ENCODE data around the gene PISD. TPM values are rescaled to one million over a fixed set of nuclear protein-coding genes. Genes with fewer than 3 reads are reported as not detected.
A peak's percentile ranks its signal among the peaks of the same experiment; 100 is the strongest.

PISD gene
- total RNA-seq, 1 experiment from 2014 or later = 58.7 TPM

- peaks cover 4% of the 10 kb centered on the region for H3K36me3 ChIP-seq (ENCODE audit: control insufficient read depth, insufficient read depth, low read length)
- no peak for TF ChIP-seq CTCF (IDR thresholded peaks at IDR 0.05; ENCODE audit: insufficient read depth in 1 of 2, low read depth in 1 of 2, low read length in 1 of 2, severe bottlenecking in 1 of 2, unreplicated experiment in 1 of 2)
- H3K9me3 Mint-ChIP-seq (ENCODE audit: unreplicated experiment) = no peaks in the 10 kb centered on the region
These were observed 45.6 kb downstream of the PISD start for GRCh38 chr22:31616315-31616980.

GRCh38 chr22:31615940-31616314 is 46.1 kb downstream of the PISD start:
- Histone ChIP-seq H3K9me3 (no peaks in the 10 kb centered on the region), H3K4me3 (ENCODE audit: low read depth, low read length) (no peak overlapping the region), H3K27me3 (replicated peaks; ENCODE audit: control insufficient read depth, insufficient read depth, low read length) (no peaks in the 10 kb centered on the region), H3K4me1 (peaks cover 13% of the 10 kb centered on the region), H3K36me3 (ENCODE audit: control insufficient read depth, insufficient read depth, low read length) (peaks cover 4% of the 10 kb centered on the region)
- intact Hi-C loops (cut with micrococcal nuclease; ENCODE audit: unreplicated experiment) = loop anchor here (5.0 kb wide), 2 partner anchors 39 to 54 kb away; no protein-coding TSS in a partner anchor
- peaks cover 72% of the 10 kb centered on the region for H3K36me3 Mint-ChIP-seq (ENCODE audit: insufficient read depth, unreplicated experiment)
- no peak for TF ChIP-seq CTCF (IDR thresholded peaks at IDR 0.05; ENCODE audit: insufficient read depth in 1 of 2, low read depth in 1 of 2, low read length in 1 of 2, severe bottlenecking in 1 of 2, unreplicated experiment in 1 of 2)
- BruUV-seq (replicated peaks) = no TSS peak
- no peaks in the 10 kb centered on the region for H3K27me3 Mint-ChIP-seq (ENCODE audit: insufficient read depth, unreplicated experiment)
- H3K27ac Mint-ChIP-seq (ENCODE audit: unreplicated experiment) = peak overlapping the region; percentile 25
- ChIA-PET POLR2A (interaction anchor here (0.6 kb wide), 1 partner anchor 15 kb away, joined by 3 read pairs; no protein-coding TSS in a partner anchor), CTCF (interaction anchor here (0.6 to 1.8 kb wide), 4 partner anchors 15 to 355 kb away, joined by 4 to 5 read pairs (median 4); no protein-coding TSS in a partner anchor)
- H3K4me3 Mint-ChIP-seq (ENCODE audit: unreplicated experiment) = no peak overlapping the region
- no peak for DNase-seq
- no peaks in the 10 kb centered on the region for H3K9me3 Mint-ChIP-seq (ENCODE audit: unreplicated experiment)
- no peaks in the 10 kb centered on the region for H3K4me1 Mint-ChIP-seq (ENCODE audit: low read depth, unreplicated experiment)

More at GRCh38 chr22:31616315-31616980, 45.6 kb downstream of the PISD start:
- ChIA-PET POLR2A (interaction anchor here (0.6 kb wide), 1 partner anchor 15 kb away, joined by 3 read pairs; no protein-coding TSS in a partner anchor), CTCF (interaction anchor here (0.6 to 1.8 kb wide), 6 partner anchors 14 to 354 kb away, joined by 3 to 5 read pairs (median 4); no protein-coding TSS in a partner anchor)
- no peak overlapping the region for H3K4me3 ChIP-seq (ENCODE audit: low read depth, low read length)
- peaks cover 13% of the 10 kb centered on the region for H3K4me1 ChIP-seq
- no peaks in the 10 kb centered on the region for H3K27me3 Mint-ChIP-seq (ENCODE audit: insufficient read depth, unreplicated experiment)
- no peak for DNase-seq
- peak overlapping the region; percentile 25 for H3K27ac Mint-ChIP-seq (ENCODE audit: unreplicated experiment)
- BruUV-seq (replicated peaks) = no TSS peak
- no peak overlapping the region for H3K4me3 Mint-ChIP-seq (ENCODE audit: unreplicated experiment)
- intact Hi-C loops (cut with micrococcal nuclease; ENCODE audit: unreplicated experiment) = loop anchor here (5.0 kb wide), 2 partner anchors 39 to 54 kb away; no protein-coding TSS in a partner anchor
- H3K4me1 Mint-ChIP-seq (ENCODE audit: low read depth, unreplicated experiment) = no peaks in the 10 kb centered on the region
- no peaks in the 10 kb centered on the region for H3K9me3 ChIP-seq
- peaks cover 73% of the 10 kb centered on the region for H3K36me3 Mint-ChIP-seq (ENCODE audit: insufficient read depth, unreplicated experiment)
- H3K27me3 ChIP-seq (replicated peaks; ENCODE audit: control insufficient read depth, insufficient read depth, low read length) = no peaks in the 10 kb centered on the region

- Histone ChIP-seq H3K4me1 (peaks cover 13% of the 10 kb centered on the region), H3K4me3 (ENCODE audit: low read depth, low read length) (no peak overlapping the region), H3K27me3 (replicated peaks; ENCODE audit: control insufficient read depth, insufficient read depth, low read length) (no peaks in the 10 kb centered on the region), H3K9me3 (no peaks in the 10 kb centered on the region), H3K36me3 (ENCODE audit: control insufficient read depth, insufficient read depth, low read length) (peaks cover 4% of the 10 kb centered on the region)
- BruUV-seq (replicated peaks) = no TSS peak
- no peak for TF ChIP-seq CTCF (IDR thresholded peaks at IDR 0.05; ENCODE audit: insufficient read depth in 1 of 2, low read depth in 1 of 2, low read length in 1 of 2, severe bottlenecking in 1 of 2, unreplicated experiment in 1 of 2)
- POLR2A ChIA-PET = no interaction called here
- CTCF ChIA-PET = interaction anchor here (1.5 kb wide), 1 partner anchor 54 kb away, joined by 4 read pairs; no protein-coding TSS in a partner anchor
- no peak overlapping the region for H3K4me3 Mint-ChIP-seq (ENCODE audit: unreplicated experiment)
- no peaks in the 10 kb centered on the region for H3K27me3 Mint-ChIP-seq (ENCODE audit: insufficient read depth, unreplicated experiment)
- H3K9me3 Mint-ChIP-seq (ENCODE audit: unreplicated experiment) = no peaks in the 10 kb centered on the region
- H3K4me1 Mint-ChIP-seq (ENCODE audit: low read depth, unreplicated experiment) = no peaks in the 10 kb centered on the region
- H3K27ac Mint-ChIP-seq (ENCODE audit: unreplicated experiment) = peak overlapping the region; percentile 25
- intact Hi-C loops (cut with micrococcal nuclease; ENCODE audit: unreplicated experiment) = loop anchor here (5.0 kb wide), 2 partner anchors 38 to 53 kb away; no protein-coding TSS in a partner anchor
- DNase-seq = no peak
- H3K36me3 Mint-ChIP-seq (ENCODE audit: insufficient read depth, unreplicated experiment) = peaks cover 68% of the 10 kb centered on the region
These were observed 46.5 kb downstream of the PISD start for GRCh38 chr22:31615491-31615860.

All from Caco-2 (cell line).